ENCODE data around the gene CPN2. TPM values are rescaled to one million over a fixed set of nuclear protein-coding genes. Genes with fewer than 3 reads are reported as not detected.
A peak's percentile ranks its signal among the peaks of the same experiment; 100 is the strongest.

Gene CPN2
- total RNA-seq, 1 donor from 2014 or later = not detected

DNA sequence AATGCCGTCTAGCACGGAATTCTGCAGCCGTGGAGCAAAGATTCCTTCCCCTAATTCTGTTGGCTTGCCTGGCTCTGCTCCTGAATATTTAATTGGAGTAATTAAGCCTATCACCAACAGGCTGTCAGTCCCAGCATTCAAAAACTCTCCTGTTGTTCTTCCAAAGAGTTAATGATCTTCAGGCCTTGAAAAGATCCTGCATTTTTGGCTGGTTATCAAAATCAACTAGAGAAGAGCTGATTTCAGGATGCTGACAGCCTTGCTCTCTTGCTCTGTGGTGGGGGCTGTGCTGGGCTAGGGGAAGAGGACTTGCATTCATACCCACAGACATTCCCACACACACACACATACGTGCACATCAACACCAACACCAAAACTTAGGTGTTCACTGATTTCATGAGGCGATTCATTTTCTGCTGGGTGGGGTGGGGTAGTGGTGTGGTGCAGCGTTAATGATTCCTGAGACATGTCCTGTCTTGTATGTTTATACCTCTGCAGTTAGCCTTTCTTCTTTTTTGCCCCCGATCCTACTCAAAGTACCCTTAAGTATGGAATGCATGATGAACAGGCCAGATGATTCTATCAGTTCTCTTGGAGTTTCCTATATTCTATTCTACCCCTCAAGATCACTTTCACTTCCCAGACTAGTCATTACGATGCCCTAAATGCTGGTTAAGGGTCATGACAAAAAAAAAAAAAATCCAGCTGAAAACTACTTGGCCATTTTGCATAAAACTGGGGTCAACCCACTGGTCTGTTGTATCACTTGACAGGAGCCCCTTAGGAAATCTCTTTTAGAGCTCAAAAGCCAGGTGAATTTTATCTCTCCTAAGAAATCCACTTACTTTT lies 42.3 kb downstream of the CPN2 start:
- Histone ChIP-seq H3K27me3 (ENCODE audit: low read depth) (no peaks in the 10 kb centered on the region), H3K4me3 (no peak overlapping the region), H3K4me1 (peaks cover 28% of the 10 kb centered on the region), H3K36me3 (no peaks in the 10 kb centered on the region), H3K9me3 (no peaks in the 10 kb centered on the region), H3K27ac (no peak overlapping the region)
- TF ChIP-seq CTCF (IDR thresholded peaks at IDR 0.05) = no peak
- ATAC-seq = no peak
- no peak for DNase-seq
- intact Hi-C loops (cut with DNase I) = no loop called here

- no peak for DNase-seq
- no peak overlapping the region for H3K27ac ChIP-seq
These were observed 43.3 kb downstream of the CPN2 start for GRCh38 chr3:194307849-194308248.

GRCh38 chr3:194306771-194307640 lies 44.1 kb downstream of the CPN2 start:
- ATAC-seq = no peak
- Histone ChIP-seq H3K4me3 (no peak overlapping the region), H3K27me3 (ENCODE audit: low read depth) (no peaks in the 10 kb centered on the region), H3K36me3 (no peaks in the 10 kb centered on the region), H3K4me1 (peaks cover 17% of the 10 kb centered on the region), H3K27ac (no peak overlapping the region), H3K9me3 (no peaks in the 10 kb centered on the region)
- no peak for TF ChIP-seq CTCF (IDR thresholded peaks at IDR 0.05)
- DNase-seq = no peak
- intact Hi-C loops (cut with DNase I) = no loop called here

More at GRCh38 chr3:194307849-194308248, 43.3 kb downstream of the CPN2 start:
- Histone ChIP-seq H3K4me3 (no peak overlapping the region), H3K27me3 (ENCODE audit: low read depth) (no peaks in the 10 kb centered on the region), H3K4me1 (peaks cover 24% of the 10 kb centered on the region), H3K9me3 (no peaks in the 10 kb centered on the region), H3K36me3 (no peaks in the 10 kb centered on the region)
- TF ChIP-seq CTCF (IDR thresholded peaks at IDR 0.05) = no peak
- no peak for ATAC-seq
- intact Hi-C loops (cut with DNase I) = no loop called here

DNA sequence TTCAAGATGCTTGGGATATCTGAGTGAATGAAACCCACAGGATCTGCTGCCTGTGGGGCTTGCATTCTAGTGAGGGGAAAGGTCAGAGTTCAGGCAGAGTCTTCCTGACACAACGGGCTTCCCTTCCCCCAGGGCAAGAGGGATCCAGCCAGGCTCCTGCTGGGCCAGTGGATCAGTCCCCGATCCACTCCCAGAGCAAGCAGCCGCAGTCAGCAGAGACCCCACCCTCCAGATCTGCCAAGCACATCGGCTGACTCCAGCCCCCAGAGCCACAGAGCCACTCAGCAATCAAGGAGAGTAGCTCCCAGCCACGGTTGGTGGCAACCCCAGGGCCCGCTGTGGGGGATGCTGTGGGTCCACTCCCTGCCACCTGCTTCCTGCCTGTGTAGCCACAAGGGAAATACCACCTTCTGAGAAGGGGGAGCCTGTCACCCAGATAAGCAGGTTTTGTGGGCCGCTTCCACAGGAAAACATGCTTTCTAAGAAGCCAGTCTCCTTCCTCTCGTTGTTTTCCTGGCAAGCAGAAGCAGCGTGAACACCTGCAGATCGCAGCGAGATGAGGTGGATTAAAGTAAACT lies 44.9 kb downstream of the CPN2 start:
- no peaks in the 10 kb centered on the region for H3K9me3 ChIP-seq
- H3K4me3 ChIP-seq = no peak overlapping the region
- DNase-seq = no peak
- peak; percentile 28 to 45 for ATAC-seq
- H3K27ac ChIP-seq = no peak overlapping the region
- peaks cover 16% of the 10 kb centered on the region for H3K4me1 ChIP-seq
- TF ChIP-seq CTCF (IDR thresholded peaks at IDR 0.05) = no peak
- no peaks in the 10 kb centered on the region for H3K27me3 ChIP-seq (ENCODE audit: low read depth)
- intact Hi-C loops (cut with DNase I) = no loop called here
- H3K36me3 ChIP-seq = no peaks in the 10 kb centered on the region

DNA sequence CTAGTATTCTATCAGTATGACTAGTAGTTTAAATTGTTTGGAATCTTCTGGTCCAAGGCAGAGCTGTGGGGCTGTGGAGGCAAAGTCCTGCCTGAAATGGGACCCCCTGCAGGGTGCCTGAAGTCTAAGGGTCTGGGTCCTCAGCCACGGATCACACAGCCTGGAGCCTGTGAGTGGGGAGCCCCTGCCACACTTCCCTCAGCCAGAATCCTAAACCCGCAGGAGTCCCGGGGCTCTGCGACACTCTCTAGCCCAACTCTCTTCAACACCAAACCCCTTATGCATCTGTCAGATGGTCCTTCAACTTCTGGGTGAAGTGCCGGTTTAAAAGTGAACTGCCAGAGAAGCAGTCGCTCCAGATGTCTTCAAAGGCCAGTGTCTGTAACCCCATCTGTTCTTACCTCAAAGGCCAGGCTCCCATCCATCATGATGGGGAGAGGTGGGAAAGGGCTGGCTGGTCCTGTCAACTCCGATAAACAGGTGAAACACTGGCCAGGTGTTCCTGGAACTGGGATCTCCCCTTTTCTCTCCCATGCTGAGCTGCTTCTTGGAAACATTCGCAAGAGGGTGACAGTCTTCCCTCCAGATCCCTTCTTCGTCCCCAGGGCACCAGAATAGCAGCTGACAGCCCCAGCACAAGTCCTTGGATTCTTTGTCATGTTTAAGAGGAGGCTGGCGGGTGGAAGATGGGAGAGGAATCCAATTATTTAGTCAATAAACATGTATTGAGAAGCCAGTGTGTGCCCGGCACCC lies 45.6 kb downstream of the CPN2 start:
- H3K27ac ChIP-seq = no peak overlapping the region
- intact Hi-C loops (cut with DNase I) = no loop called here
- peaks cover 16% of the 10 kb centered on the region for H3K4me1 ChIP-seq
- H3K9me3 ChIP-seq = no peaks in the 10 kb centered on the region
- no peaks in the 10 kb centered on the region for H3K36me3 ChIP-seq
- DNase-seq (no peak), ATAC-seq (no peak)
- H3K27me3 ChIP-seq (ENCODE audit: low read depth) = no peaks in the 10 kb centered on the region
- TF ChIP-seq CTCF (IDR thresholded peaks at IDR 0.05) = no peak
- no peak overlapping the region for H3K4me3 ChIP-seq
